Measurements from ENCODE around the gene XPNPEP2. TPM values are rescaled to one million over a fixed set of nuclear protein-coding genes. Genes with fewer than 3 reads are reported as not detected.

The XPNPEP2 gene
- total and polyA plus RNA-seq, 9 of the 15 experiments (the other 6 are each of a cell fraction or from before 2014, with no cell fraction given), result 0.03 to 0.19 (median 0.09) TPM; not detected in 5

- WGBS (ENCODE audit: insufficient coverage, low coverage, missing lambda C conversion rate), result 3% methylated on average over 8 of the region's 8 CpGs
- no peak overlapping the region for H3K4me3 ChIP-seq
- no peak overlapping the region for H3K27ac ChIP-seq (ENCODE audit: extremely low read depth, low read depth, low read length)
- H3K9me1 ChIP-seq (ENCODE audit: control insufficient read depth, insufficient read depth, low read length), result no peaks in the 10 kb centered on the region
- no peaks in the 10 kb centered on the region for H3K9me3 ChIP-seq (replicated peaks; ENCODE audit: control insufficient read depth, insufficient read depth, low read depth, low read length)
- no TSS peak for BruUV-seq (replicated peaks)
- H3K4me2 ChIP-seq (ENCODE audit: insufficient read depth, low read length), result no peak overlapping the region
- CTCF ChIA-PET (ENCODE audit: low intra/inter-chr PET ratio), result no interaction called here
- DNase-seq (ENCODE audit: extremely low read depth in 1 of 4, low spot score in 3 of 4) (no peak), ATAC-seq (no peak), FAIRE-seq (no peak)
- intact Hi-C loops (cut with micrococcal nuclease), result no loop called here
- H4K20me1 ChIP-seq (replicated peaks; ENCODE audit: control insufficient read depth, insufficient read depth, low read length), result no peaks in the 10 kb centered on the region
- H3K36me3 ChIP-seq (ENCODE audit: control insufficient read depth, insufficient read depth, low read length), result no peaks in the 10 kb centered on the region
- in situ Hi-C loops (cut with MboI), result no loop called here
- H3K27me3 ChIP-seq (ENCODE audit: control insufficient read depth in 2 of 2, insufficient read depth in 2 of 2, low read length in 2 of 2), result peaks cover 5 to 40% of the 10 kb centered on the region in 2 experiments
- no peak overlapping the region for H2AFZ ChIP-seq (ENCODE audit: low read depth, low read length)
- no peaks in the 10 kb centered on the region for H3K4me1 ChIP-seq (replicated peaks in 1 of 2; ENCODE audit: control insufficient read depth in 2 of 2, insufficient read depth in 2 of 2, low read length in 2 of 2)
- peak; percentile 30; the same call in 1 of the 2 replicates for TF ChIP-seq USF2 (CRISPR knock-in tag; IDR thresholded peaks at IDR 0.05)
- TF ChIP-seq TAF7 (tag; IDR thresholded peaks at IDR 0.05), result no peak
- no peak for TF ChIP-seq ZNF449 (CRISPR knock-in tag; IDR thresholded peaks at IDR 0.05)
- no peaks in the 10 kb centered on the region for H3K79me2 ChIP-seq (ENCODE audit: control insufficient read depth, insufficient read depth, low read length)
- no peak overlapping the region for H3K9ac ChIP-seq (ENCODE audit: insufficient read depth in 1 of 2, low read depth in 2 of 2, low read length in 2 of 2)
- POLR2A ChIA-PET, result no interaction called here
These were observed 42.2 kb upstream of the XPNPEP2 start for GRCh38 chrX:129696463-129697155.

All from K562 (cell line).